ENCODE data around the gene UROC1.

The UROC1 gene

GRCh38 chr3:126491221-126492013, 26.2 kb downstream of the UROC1 start:
- DNase-seq (ENCODE audit: low read depth in 2 of 2): no peak
- TF ChIP-seq CTCF (IDR thresholded peaks at IDR 0.05; ENCODE audit: low read depth, low read length): no peak
- no peak overlapping the region for H3K4me3 ChIP-seq (replicated peaks in 1 of 2; ENCODE audit: low read depth in 2 of 2, low read length in 2 of 2)

GRCh38 chr3:126490619-126491018, 27.0 kb downstream of the UROC1 start:
- no peak overlapping the region for H3K4me3 ChIP-seq (replicated peaks in 1 of 2; ENCODE audit: low read depth in 2 of 2, low read length in 2 of 2)
- TF ChIP-seq CTCF (IDR thresholded peaks at IDR 0.05; ENCODE audit: low read depth, low read length): no peak
- DNase-seq (ENCODE audit: low read depth in 2 of 2): no peak

GRCh38 chr3:126488886-126489569, 28.5 kb downstream of the UROC1 start:
- TF ChIP-seq CTCF (IDR thresholded peaks at IDR 0.05; ENCODE audit: low read depth, low read length): no peak
- H3K4me3 ChIP-seq (replicated peaks in 1 of 2; ENCODE audit: low read depth in 2 of 2, low read length in 2 of 2): no peak overlapping the region
- no peak for DNase-seq (ENCODE audit: low read depth in 2 of 2)

GRCh38 chr3:126488185-126488584, 29.4 kb downstream of the UROC1 start:
- H3K4me3 ChIP-seq (replicated peaks in 1 of 2; ENCODE audit: low read depth in 2 of 2, low read length in 2 of 2): no peak overlapping the region
- DNase-seq (ENCODE audit: low read depth in 2 of 2): no peak
- TF ChIP-seq CTCF (IDR thresholded peaks at IDR 0.05; ENCODE audit: low read depth, low read length): no peak

- H3K4me3 ChIP-seq (replicated peaks in 1 of 2; ENCODE audit: low read depth in 2 of 2, low read length in 2 of 2): no peak overlapping the region
- DNase-seq (ENCODE audit: low read depth in 2 of 2): peak; percentile 13 to 31
- TF ChIP-seq CTCF (IDR thresholded peaks at IDR 0.05; ENCODE audit: low read depth, low read length): peak; percentile 12
These were observed 30.3 kb downstream of the UROC1 start for GRCh38 chr3:126487151-126487771.

GRCh38 chr3:126486360-126486847, 31.2 kb downstream of the UROC1 start:
- TF ChIP-seq CTCF (IDR thresholded peaks at IDR 0.05; ENCODE audit: low read depth, low read length): no peak

More at GRCh38 chr3:126486360-126486847, 31.2 kb downstream of the UROC1 start:
- DNase-seq (ENCODE audit: low read depth in 2 of 2): no peak
- H3K4me3 ChIP-seq (replicated peaks in 1 of 2; ENCODE audit: low read depth in 2 of 2, low read length in 2 of 2): no peak overlapping the region
